Stimulated activated naive CD8-positive, alpha-beta T cell treated with anti-CD3 and anti-CD28 coated beads, Interleukin-15, Interleukin-2, amounts not matched to agents 100 ng/mL and 50 ng/mL, for 24 hours (primary cell): ENCODE data around the gene SPOCD1.
"Not testable (repeated sequence)": the region's sequence is repeated elsewhere in the genome, so short reads cannot be mapped to it uniquely, and the experiment has no call there.

ENCODE experiments used
- H3K27ac Mint-ChIP-seq: one replicate; pipeline ENCODE4 v1.8.0; 2021; ENCODE audit warnings: mild to moderate bottlenecking, mixed read lengths
- H3K27me3 Mint-ChIP-seq: one replicate; pipeline ENCODE4 v1.8.0; 2021; ENCODE audit warnings: mixed read lengths
- H3K36me3 Mint-ChIP-seq: one replicate; pipeline ENCODE4 v1.8.0; 2021; ENCODE audit warnings: low read depth, mixed read lengths
- H3K4me1 Mint-ChIP-seq: one replicate; pipeline ENCODE4 v1.8.0; 2021; ENCODE audit warnings: low read depth, mixed read lengths
- H3K4me3 Mint-ChIP-seq: one replicate; pipeline ENCODE4 v1.8.0; 2021; ENCODE audit warnings: mild to moderate bottlenecking, mixed read lengths
- H3K9me3 Mint-ChIP-seq: one replicate; pipeline ENCODE4 v1.8.0; 2021; ENCODE audit warnings: mixed read lengths

Gene SPOCD1

DNA sequence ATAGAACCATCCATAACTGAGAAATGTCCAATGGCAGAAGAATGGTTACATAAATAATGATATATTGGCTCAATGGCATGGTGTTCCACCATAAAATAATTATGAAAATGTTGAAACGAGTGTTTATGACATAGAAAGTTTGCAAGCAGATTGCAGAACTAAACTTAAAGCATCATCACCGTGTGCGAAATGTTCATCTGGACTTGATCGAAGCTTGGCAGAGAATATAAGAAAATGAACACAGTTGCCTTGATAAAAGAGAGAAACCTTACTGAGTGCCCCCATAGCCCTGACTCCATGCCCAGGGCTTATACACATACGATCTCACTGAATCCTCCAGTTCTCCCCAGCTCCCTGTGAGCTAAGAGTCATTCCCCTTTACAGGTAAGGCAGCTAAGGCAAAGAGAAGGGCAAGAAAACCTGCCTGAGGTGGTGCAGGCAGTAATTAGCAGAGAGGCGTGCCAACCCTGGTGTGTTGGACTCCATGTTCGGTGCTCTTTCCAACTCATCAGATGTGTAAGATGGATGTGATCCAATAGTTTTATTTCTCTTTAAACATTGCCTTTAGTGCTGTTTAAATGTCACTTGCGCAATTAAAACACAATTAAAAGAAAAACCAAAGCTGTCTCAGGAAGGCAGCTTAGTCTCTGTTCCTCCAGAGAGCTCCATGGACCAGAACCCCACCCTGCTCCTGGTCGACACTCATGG is 21.8 kb upstream of the SPOCD1 start:
- H3K36me3 Mint-ChIP-seq, result no peaks in the 10 kb centered on the region
- H3K27me3 Mint-ChIP-seq, result no peaks in the 10 kb centered on the region
- H3K4me1 Mint-ChIP-seq, result peaks cover 7% of the 10 kb centered on the region
- no peak overlapping the region for H3K4me3 Mint-ChIP-seq
- no peak overlapping the region for H3K27ac Mint-ChIP-seq
- H3K9me3 Mint-ChIP-seq, result no peaks in the 10 kb centered on the region

DNA sequence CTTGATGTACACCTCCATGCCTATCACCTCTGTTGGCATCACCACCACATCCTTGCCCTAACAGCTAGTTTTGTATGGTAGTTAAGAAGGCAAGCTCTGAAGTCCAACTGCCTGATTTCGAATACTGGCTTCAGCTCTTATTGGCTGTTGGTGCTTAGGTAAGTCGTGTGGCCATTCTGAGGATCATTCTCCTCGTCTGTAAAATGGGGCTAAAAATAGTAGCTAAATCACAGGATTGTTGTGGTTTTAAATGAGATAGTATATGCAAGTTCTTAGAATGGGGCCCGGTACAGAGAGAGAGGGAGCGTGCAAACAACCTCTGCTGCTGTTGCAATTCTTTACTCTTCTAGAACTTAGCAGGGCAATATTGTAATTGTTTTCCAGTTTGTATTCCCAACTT is 20.8 kb upstream of the SPOCD1 start:
- Mint-ChIP-seq H3K4me1 (peaks cover 7% of the 10 kb centered on the region), H3K36me3 (no peaks in the 10 kb centered on the region), H3K9me3 (no peaks in the 10 kb centered on the region), H3K27me3 (no peaks in the 10 kb centered on the region), H3K27ac (no peak overlapping the region), H3K4me3 (no peak overlapping the region)

DNA sequence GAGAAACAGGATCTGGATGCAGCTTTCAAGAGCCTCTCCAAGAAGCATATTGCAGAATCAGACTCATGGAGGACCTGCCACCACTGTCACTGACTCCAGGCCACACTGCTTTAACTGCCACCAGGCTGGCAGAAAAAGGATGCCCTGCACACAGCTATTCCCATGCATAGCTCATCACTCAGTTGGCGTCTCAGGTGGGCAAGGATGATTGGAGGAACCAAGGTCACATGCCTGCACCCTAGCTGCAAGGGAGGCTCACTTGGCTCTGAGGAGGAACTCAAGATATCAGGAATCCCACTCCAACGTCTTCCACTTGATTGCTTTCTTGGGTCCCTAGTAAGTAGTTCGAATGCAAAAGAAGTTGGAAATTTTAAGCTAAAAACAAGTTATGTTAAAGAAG is 19.6 kb upstream of the SPOCD1 start:
- no peaks in the 10 kb centered on the region for H3K9me3 Mint-ChIP-seq
- no peaks in the 10 kb centered on the region for H3K27me3 Mint-ChIP-seq
- peaks cover 7% of the 10 kb centered on the region for H3K4me1 Mint-ChIP-seq
- H3K27ac Mint-ChIP-seq, result no peak overlapping the region
- no peak overlapping the region for H3K4me3 Mint-ChIP-seq
- no peaks in the 10 kb centered on the region for H3K36me3 Mint-ChIP-seq

DNA sequence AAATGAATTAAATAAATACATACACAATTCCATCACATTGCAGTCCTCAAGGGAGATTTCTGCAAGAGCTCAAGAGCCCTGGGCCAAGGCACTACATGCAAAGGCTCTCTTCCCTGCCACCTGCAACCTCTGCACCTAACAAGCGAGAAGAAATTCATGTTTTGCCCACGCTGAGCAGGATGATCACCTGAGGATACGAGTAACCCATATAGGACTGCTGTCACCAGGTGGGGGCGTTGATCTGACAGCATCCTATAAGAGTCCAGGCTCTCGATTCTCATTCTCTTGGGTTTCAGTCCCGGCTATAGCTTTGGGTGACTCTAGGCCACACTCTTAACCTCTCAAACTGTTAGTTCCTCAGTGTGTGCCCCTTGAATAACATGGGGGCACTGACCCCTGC is 18.7 kb upstream of the SPOCD1 start:
- no peaks in the 10 kb centered on the region for H3K27me3 Mint-ChIP-seq
- H3K9me3 Mint-ChIP-seq, result no peaks in the 10 kb centered on the region
- H3K4me1 Mint-ChIP-seq, result peaks cover 7% of the 10 kb centered on the region
- no peak overlapping the region for H3K27ac Mint-ChIP-seq
- H3K4me3 Mint-ChIP-seq, result no peak overlapping the region
- no peaks in the 10 kb centered on the region for H3K36me3 Mint-ChIP-seq

DNA sequence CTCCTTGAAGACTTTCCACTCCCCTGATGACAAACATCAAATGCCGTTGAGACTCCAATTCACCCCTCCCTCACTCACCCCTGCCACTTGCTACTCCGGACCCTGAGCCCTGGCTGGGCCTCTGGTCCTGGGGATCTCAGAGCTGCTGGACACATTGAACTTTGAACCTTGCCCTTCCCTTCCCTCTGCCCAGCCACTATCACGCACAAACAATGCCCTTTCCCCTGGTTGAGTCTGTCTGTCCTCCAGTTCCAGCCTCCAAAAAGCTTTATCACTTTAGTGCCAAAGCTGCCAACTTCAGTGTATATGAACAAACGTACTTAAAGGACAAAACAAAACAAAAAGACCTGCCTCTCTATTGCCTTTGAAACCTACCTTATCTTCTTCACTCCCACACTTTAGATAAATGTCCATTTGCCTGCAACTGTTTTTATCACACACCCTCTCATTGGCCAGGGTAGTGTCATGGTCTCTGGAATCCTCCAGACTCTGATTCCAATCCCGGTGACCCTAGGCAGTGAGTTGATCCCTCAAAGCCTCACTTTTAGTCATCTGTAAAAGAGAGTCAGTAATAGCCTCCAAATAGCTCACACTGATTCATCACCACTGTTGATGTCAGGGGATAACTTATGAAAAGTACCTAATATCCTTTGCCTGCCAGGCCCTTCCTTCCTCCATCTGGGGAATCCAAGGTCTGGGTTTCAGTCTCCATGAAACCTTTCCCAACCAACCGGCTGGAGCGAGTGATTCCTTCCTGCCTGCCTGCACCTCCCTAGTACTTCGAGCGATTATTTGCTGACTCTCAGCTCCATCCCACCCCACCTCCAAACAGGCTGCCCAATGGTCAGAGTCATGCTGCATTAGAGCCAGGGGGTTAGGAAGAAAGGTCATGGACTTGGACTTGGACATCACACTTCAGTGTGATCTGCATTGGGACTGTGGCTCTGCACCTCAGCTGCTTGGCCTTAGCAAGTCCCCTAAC is 15.9 kb upstream of the SPOCD1 start:
- H3K27ac Mint-ChIP-seq, result no peak overlapping the region
- H3K36me3 Mint-ChIP-seq, result no peaks in the 10 kb centered on the region
- no peaks in the 10 kb centered on the region for H3K27me3 Mint-ChIP-seq
- no peak overlapping the region for H3K4me3 Mint-ChIP-seq
- peaks cover 31% of the 10 kb centered on the region for H3K4me1 Mint-ChIP-seq
- no peaks in the 10 kb centered on the region for H3K9me3 Mint-ChIP-seq

DNA sequence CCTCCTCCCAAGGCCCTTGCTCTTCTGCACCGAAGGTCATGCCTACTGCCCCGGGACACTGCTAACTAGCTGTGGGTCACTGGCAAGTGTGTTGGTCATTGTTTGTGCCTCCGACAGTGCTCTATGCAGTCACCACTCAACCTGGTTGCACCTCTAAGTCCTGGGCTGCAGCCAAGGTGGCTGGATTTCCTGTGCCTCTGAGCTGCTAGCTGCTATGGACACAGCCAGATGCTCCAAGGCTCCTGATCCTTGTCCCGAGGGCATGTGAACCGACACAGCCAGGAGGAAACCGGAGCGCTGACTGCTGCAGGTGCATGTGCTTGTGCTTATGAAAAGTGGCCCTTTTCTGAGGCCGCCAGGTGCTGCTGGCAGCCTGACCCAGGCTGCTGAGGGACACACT is 14.7 kb upstream of the SPOCD1 start:
- Mint-ChIP-seq H3K36me3 (no peaks in the 10 kb centered on the region), H3K27me3 (no peaks in the 10 kb centered on the region), H3K4me3 (no peak overlapping the region), H3K27ac (no peak overlapping the region), H3K4me1 (peaks cover 34% of the 10 kb centered on the region), H3K9me3 (no peaks in the 10 kb centered on the region)

DNA sequence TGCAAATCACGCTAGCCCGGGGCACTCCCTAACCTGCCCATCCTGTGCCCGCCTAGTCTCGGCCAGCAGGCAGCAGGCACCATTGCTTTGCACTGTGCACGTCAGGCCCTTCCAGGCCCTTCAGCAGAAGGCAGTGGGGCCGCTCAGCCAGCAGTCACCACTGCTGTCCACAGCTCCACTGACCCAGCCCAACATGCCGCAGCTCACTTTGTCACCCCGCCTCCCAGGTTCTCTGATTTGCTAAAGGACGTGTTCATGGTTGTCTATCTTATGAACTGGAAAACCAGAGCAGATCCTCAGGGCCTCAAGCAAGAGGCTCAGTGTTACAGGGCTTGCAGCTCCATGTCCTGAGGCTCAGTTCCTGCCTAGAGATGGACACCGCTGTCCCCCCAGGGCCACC is 14.2 kb upstream of the SPOCD1 start:
- Mint-ChIP-seq H3K4me3 (no peak overlapping the region), H3K36me3 (no peaks in the 10 kb centered on the region), H3K27me3 (no peaks in the 10 kb centered on the region), H3K27ac (no peak overlapping the region), H3K9me3 (no peaks in the 10 kb centered on the region), H3K4me1 (peaks cover 34% of the 10 kb centered on the region)

DNA sequence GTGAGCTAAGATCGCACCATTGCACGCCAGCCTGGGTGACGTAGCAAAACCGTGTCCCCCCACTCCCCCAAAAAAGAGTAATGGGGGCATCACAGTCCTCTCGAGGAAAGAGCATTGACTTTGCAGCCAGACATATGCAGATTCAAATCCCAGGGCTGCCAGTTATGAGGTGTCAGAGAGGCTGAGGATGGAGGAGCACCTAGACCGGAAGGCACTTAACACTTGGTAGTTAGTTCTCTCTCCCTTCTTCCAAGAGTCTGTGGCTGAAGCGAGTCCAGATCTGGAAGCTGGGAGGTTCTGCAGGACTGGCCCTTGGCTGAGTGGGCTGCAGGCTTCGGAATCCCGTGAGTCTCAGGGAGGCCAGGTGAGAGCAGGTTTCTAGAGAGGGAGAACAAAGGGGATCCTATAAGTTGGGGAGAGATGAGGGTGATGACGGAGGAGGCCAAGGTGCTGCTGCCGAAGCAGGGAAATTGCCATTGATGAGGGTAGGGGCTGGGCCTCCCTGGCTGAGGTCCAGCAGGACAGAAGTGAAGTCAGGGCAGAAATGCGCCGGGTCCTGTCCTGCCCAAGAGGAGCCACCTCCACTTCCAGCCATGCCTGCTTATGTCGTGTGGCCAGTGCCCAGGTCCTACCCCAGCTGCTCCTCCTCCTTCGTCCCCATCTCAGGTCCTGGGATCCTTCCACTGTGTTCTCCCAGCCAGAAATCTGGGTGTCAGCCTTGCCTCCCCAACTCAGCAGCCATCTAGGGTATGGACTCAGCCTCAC is 13.3 kb upstream of the SPOCD1 start:
- no peak overlapping the region for H3K4me3 Mint-ChIP-seq
- no peaks in the 10 kb centered on the region for H3K36me3 Mint-ChIP-seq
- no peaks in the 10 kb centered on the region for H3K27me3 Mint-ChIP-seq
- H3K4me1 Mint-ChIP-seq, result peaks cover 34% of the 10 kb centered on the region
- H3K27ac Mint-ChIP-seq, result no peak overlapping the region
- no peaks in the 10 kb centered on the region for H3K9me3 Mint-ChIP-seq

DNA sequence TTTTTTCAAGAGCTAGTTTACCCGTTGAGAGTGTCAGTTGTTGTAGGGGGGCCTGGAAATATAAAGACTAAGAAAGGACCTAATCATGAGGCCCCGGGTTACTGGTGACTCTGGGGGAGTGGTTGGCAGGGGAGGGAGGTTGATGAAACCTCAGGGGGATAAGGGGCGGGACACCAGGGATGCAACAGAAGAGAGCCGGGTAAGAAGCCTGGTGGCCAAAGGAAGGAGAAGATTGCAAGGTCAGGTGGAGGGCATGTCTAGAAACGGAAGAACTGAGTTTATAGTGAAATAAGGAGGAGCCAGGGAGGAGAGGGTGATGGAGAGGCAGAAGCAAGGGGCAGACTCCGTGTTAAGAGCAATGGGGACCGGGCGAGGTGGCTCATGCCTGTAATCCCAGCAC is 12.5 kb upstream of the SPOCD1 start:
- Mint-ChIP-seq H3K4me3 (no peak overlapping the region), H3K36me3 (no peaks in the 10 kb centered on the region)

DNA sequence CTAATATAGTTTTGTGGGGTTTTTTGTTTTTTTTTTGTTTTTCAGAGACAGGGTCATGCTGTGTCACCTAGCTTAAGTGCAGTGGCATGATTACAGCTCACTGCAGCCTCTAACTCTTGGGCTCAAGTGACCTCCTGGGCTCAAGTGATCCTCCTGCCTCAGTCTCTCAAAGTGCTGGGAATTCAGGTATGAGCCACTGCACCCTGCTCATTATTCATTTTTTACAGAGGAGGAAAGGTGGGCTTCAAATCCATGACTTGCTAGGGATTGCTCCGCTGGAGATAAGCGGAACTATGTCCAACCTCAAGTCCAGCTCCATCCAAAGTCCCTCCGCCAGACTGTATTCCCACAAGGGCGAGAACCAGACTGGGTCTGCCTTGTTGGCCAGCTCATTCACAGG is 8.0 kb upstream of the SPOCD1 start:
- Mint-ChIP-seq H3K27ac (no peak overlapping the region), H3K27me3 (no peaks in the 10 kb centered on the region), H3K36me3 (no peaks in the 10 kb centered on the region), H3K4me1 (peaks cover 27% of the 10 kb centered on the region), H3K9me3 (no peaks in the 10 kb centered on the region), H3K4me3 (no peak overlapping the region)

More for the DNA sequence above, 12.5 kb upstream of the SPOCD1 start:
- Mint-ChIP-seq H3K27me3 (no peaks in the 10 kb centered on the region), H3K4me1 (peaks cover 34% of the 10 kb centered on the region), H3K27ac (peak overlapping the region; percentile 78), H3K9me3 (no peaks in the 10 kb centered on the region)

DNA sequence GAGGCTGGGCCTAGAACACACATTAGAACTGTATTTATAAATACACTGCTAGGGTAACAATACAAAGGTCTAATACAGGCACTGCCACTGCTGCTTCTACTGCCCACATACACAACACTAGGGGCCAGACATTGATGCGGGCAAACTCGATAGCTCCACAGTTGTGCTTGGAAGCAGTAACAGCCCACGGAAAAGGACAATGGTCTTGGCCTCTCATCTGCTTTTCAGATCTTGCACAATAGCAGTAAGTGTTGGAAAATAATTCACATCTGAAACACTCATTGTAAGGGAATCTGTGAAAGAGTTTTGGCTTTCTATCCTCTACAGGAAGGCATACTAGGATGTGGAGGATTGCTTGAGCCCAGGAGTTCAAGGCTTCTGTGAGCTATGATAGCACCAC is 6.9 kb upstream of the SPOCD1 start:
- peaks cover 17% of the 10 kb centered on the region for H3K4me1 Mint-ChIP-seq
- H3K4me3 Mint-ChIP-seq, result no peak overlapping the region
- H3K36me3 Mint-ChIP-seq, result no peaks in the 10 kb centered on the region
- no peaks in the 10 kb centered on the region for H3K27me3 Mint-ChIP-seq
- H3K9me3 Mint-ChIP-seq, result no peaks in the 10 kb centered on the region
- H3K27ac Mint-ChIP-seq, result no peak overlapping the region

DNA sequence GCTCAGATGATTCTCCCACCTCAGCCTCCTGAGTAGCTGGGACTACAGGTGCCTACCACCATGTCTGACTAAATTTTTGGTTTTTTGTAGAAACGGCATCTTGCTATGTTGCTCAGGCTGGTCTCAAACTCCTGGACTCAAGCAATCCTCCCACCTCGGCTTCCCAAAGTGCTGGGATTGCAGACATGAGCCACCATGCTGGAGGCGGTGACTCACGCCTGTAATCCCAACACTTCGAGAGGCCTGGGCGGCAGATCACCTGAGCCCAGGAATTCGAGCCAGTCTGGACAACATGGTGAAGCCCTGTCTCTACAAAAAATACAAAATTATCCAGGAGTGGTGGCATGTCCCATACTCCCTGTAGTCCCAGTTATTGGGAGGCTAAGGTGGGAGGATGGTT is 4.4 kb upstream of the SPOCD1 start:
- not testable (repeated sequence) for H3K9me3 Mint-ChIP-seq, H3K4me1 Mint-ChIP-seq, H3K27me3 Mint-ChIP-seq, H3K27ac Mint-ChIP-seq, H3K4me3 Mint-ChIP-seq, H3K36me3 Mint-ChIP-seq

DNA sequence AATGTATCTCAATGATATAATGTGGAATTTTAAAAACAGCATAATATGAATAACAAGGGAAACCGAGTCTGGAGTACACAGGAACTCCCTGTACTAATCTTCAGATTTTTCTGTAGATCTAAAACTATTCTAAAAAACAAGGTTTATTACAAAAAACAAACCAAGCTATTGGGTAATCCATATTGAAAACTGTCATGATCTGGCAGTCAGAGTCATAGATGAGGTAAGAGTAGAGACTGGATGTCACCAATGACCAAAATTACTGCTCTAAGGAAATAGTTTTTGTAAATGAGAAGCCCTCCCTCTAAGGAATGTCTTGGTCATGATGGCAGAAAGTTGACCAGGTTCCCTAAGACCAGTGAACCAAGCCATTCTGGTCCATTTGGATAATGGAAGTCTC is 2.4 kb upstream of the SPOCD1 start:
- no peaks in the 10 kb centered on the region for H3K36me3 Mint-ChIP-seq
- H3K27ac Mint-ChIP-seq, result no peak overlapping the region
- no peaks in the 10 kb centered on the region for H3K27me3 Mint-ChIP-seq
- H3K4me3 Mint-ChIP-seq, result no peak overlapping the region
- H3K4me1 Mint-ChIP-seq, result peaks cover 7% of the 10 kb centered on the region
- H3K9me3 Mint-ChIP-seq, result no peaks in the 10 kb centered on the region

DNA sequence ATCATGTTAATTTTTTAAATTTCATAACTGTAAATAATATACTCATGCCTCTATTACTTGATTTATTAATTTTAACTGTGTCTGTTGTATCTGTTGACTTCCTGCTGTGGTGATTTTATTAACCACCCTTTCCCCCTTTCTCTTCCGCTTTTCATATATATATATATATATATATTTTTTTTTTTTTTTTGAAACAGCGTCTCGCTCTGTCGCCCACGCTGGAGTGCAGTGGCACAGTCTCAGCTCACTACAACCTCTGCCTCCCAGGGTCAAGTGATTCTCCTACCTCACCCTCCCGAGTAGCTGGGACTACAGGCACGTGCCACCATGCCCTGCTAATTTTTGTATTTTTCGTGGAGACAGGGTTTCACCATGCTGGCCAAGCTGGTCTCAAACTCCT is 1.1 kb upstream of the SPOCD1 start:
- not testable (repeated sequence) for H3K9me3 Mint-ChIP-seq, H3K4me3 Mint-ChIP-seq, H3K27me3 Mint-ChIP-seq, H3K36me3 Mint-ChIP-seq, H3K27ac Mint-ChIP-seq, H3K4me1 Mint-ChIP-seq

DNA sequence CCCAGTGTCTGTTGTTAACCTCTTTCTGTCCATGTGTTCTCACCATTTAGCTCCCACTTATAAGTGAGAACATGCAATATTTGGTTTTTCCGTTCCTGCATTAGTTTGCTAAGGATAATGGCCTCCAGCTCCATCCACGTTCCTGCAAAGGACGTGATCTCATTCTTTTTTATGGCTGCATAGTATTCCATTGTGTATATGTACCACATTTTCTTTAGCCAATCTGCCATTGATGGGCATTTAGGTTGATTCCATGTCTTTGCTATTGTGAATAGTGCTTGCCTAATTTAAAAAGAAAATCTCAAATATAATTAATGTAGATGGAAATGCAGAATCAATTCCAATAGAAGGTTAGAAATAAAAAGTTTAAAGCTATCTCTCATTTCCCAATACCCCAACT is 679 bp upstream of the SPOCD1 start:
- not testable (repeated sequence) for H3K27ac Mint-ChIP-seq, H3K27me3 Mint-ChIP-seq, H3K9me3 Mint-ChIP-seq, H3K36me3 Mint-ChIP-seq, H3K4me3 Mint-ChIP-seq, H3K4me1 Mint-ChIP-seq
